ENCODE data around the gene CEP152. TPM values are rescaled to one million over a fixed set of nuclear protein-coding genes. Genes with fewer than 3 reads are reported as not detected.

CEP152 gene
- total RNA-seq, 4 donors from 2014 or later, result 3.1 to 8.3 (median 4.3) TPM

GRCh38 chr15:48828471-48828870 lies 17.6 kb upstream of the CEP152 start:
- H3K4me3 ChIP-seq, result no peak overlapping the region
- WGBS, 2 donors, result 54 to 66% methylated on average over 4 of the region's 4 CpGs
- intact Hi-C loops (cut with DNase I), result no loop called here
- no peak for DNase-seq
- H3K9me3 ChIP-seq, result no peaks in the 10 kb centered on the region
- TF ChIP-seq POLR2A (IDR thresholded peaks at IDR 0.05), result no peak
- TF ChIP-seq CTCF (IDR thresholded peaks at IDR 0.05), result no peak
- H3K36me3 ChIP-seq, result no peaks in the 10 kb centered on the region
- no peak overlapping the region for H3K27ac ChIP-seq
- no peaks in the 10 kb centered on the region for H3K27me3 ChIP-seq
- peaks cover 0 to 16% (median 0%) of the 10 kb centered on the region in 3 donors for H3K4me1 ChIP-seq

GRCh38 chr15:48825075-48825474 lies 14.2 kb upstream of the CEP152 start:
- Histone ChIP-seq H3K36me3 (no peaks in the 10 kb centered on the region), H3K27me3 (no peaks in the 10 kb centered on the region), H3K4me3 (no peak overlapping the region), H3K27ac (no peak overlapping the region), H3K9me3 (no peaks in the 10 kb centered on the region), H3K4me1 (peaks cover 0 to 16% (median 0%) of the 10 kb centered on the region in 3 donors)
- TF ChIP-seq POLR2A (IDR thresholded peaks at IDR 0.05) (no peak), CTCF (IDR thresholded peaks at IDR 0.05) (no peak)
- 50 to 78% methylated on average over 1 of the region's 1 CpG for WGBS, 2 donors
- intact Hi-C loops (cut with DNase I), result no loop called here
- no peak for DNase-seq

DNA sequence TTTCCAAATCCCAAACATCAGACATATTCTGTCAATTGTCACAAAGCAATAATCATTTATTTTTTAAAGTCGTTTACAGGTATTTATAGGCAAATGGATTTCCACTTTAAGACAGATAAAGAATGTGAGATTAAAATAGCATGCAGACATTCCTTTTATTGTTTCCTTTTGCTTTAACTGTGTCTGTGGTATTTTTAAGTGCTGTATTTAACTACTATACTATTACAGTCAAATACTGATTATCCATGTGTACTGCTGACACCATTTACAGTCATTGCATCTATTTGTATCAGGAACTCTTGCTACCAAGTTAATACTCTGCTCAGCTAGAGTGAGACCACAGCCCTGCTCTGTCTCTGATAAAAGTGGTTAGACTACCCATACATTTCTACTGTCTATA lies 12.8 kb upstream of the CEP152 start:
- H3K36me3 ChIP-seq, result no peaks in the 10 kb centered on the region
- H3K27me3 ChIP-seq, result no peaks in the 10 kb centered on the region
- WGBS, 2 donors, result 29 to 35% methylated on average over 1 of the region's 1 CpG
- TF ChIP-seq CTCF (IDR thresholded peaks at IDR 0.05), result no peak
- no peak for TF ChIP-seq POLR2A (IDR thresholded peaks at IDR 0.05)
- H3K27ac ChIP-seq, result no peak overlapping the region
- H3K4me3 ChIP-seq, result no peak overlapping the region
- no peaks in the 10 kb centered on the region for H3K9me3 ChIP-seq
- DNase-seq, result no peak
- peaks cover 0 to 5% (median 0%) of the 10 kb centered on the region in 3 donors for H3K4me1 ChIP-seq
- intact Hi-C loops (cut with DNase I), result no loop called here

GRCh38 chr15:48823237-48823636 lies 12.4 kb upstream of the CEP152 start:
- Histone ChIP-seq H3K27me3 (no peaks in the 10 kb centered on the region), H3K36me3 (no peaks in the 10 kb centered on the region), H3K4me3 (no peak overlapping the region), H3K4me1 (peaks cover 0 to under 1% (median 0%) of the 10 kb centered on the region in 3 donors), H3K9me3 (no peaks in the 10 kb centered on the region), H3K27ac (no peak overlapping the region)
- WGBS, 2 donors, result 8 to 22% methylated on average over 1 of the region's 1 CpG
- TF ChIP-seq POLR2A (IDR thresholded peaks at IDR 0.05) (no peak), CTCF (IDR thresholded peaks at IDR 0.05) (no peak)
- no peak for DNase-seq
- intact Hi-C loops (cut with DNase I), result no loop called here

DNA sequence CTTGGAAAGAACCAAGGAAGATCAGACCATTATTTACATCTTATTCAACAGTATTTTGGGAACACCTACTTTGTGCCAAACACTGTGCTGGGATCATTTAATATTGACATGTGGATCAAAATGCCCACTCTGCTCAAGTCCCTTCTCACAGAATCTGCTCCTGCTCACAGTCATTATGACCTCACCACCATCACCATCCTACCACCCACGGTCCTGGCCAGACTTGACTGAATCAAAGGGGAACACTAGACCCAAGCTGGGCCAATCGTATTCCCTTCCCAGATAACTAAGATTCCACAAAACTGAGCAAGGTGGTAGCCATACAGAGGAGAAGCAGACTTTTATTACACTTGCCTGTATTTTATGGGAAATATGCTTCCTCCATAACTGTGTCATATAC lies 3.4 kb upstream of the CEP152 start:
- intact Hi-C loops (cut with DNase I), result no loop called here
- no peaks in the 10 kb centered on the region for H3K9me3 ChIP-seq

More for the DNA sequence above, 3.4 kb upstream of the CEP152 start:
- TF ChIP-seq POLR2A (IDR thresholded peaks at IDR 0.05), result no peak
- TF ChIP-seq CTCF (IDR thresholded peaks at IDR 0.05), result no peak
- Histone ChIP-seq H3K4me3 (no peak overlapping the region), H3K36me3 (no peaks in the 10 kb centered on the region), H3K27ac (no peak overlapping the region), H3K27me3 (no peaks in the 10 kb centered on the region), H3K4me1 (peaks cover 0 to 18% (median 7%) of the 10 kb centered on the region in 3 donors)
- WGBS, 2 donors, result 63 to 75% methylated on average over 1 to 2 of the region's 2 CpGs
- DNase-seq, result no peak
